HG03460 (cell line): Measurements from ENCODE around the gene LRAT.

Source experiments
- ATAC-seq: cut with Tn5 transposase; IDR thresholded peaks from one replicate; pipeline ENCODE4 v1.9.1; 2021; ENCODE audit not compliant: unreplicated experiment

LRAT gene

DNA sequence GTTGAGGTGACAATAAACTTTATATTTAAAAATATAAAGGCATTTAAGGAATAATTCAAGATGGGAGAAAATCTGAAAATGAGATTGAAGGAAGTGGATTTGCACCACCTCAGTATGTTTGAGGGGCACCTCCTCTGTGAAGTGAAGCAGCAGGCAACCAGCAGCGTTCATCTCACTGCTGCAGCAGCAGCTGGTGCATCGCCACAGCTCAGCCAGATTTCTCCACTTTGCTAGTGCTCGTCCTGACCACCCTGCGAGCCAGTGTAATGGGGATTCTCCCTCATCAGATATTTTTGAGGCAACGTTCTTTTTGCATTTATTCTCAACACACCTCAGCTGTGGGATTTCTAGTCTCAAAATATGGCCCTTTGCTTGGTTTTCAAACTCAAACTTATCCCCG lies 13.9 kb downstream of the LRAT start:
- no peak for ATAC-seq

DNA sequence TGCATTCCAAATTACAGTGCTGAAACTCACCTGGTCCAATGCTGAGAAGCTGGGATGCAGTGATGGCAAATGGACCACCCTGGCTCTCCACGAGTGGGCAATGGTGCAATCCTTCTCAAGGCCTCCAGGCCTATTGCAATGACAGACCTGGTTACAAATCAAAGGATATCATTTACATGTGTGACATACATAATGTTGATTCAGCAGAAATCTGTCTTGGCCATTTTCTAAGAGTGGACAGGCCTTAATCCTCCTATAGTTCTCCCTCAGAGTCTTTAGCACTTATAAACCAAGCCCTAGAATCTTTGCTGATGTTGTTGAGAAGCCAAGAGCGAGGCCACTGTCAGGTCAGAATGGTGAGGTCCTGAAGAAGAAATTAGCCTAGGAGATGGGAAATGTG lies 17.1 kb downstream of the LRAT start:
- no peak for ATAC-seq

DNA sequence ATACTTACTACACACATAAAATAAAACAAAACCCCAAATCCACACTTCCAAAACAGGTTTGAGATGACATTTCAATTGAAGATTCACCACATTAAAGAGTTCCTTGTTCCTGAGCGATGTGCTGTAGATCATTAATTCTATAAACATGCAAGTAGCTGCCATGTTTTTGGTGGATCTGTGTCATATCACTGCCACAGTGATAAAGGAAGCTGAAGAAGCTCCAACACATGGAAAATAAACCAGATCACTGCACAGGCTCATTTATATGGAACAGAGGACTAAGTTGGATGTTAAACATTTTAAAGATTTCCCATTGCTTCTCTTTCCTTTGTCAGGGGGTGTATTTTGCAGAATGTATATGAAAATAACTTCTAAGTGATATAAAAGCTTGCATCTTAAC lies 34.5 kb downstream of the LRAT start:
- no peak for ATAC-seq

DNA sequence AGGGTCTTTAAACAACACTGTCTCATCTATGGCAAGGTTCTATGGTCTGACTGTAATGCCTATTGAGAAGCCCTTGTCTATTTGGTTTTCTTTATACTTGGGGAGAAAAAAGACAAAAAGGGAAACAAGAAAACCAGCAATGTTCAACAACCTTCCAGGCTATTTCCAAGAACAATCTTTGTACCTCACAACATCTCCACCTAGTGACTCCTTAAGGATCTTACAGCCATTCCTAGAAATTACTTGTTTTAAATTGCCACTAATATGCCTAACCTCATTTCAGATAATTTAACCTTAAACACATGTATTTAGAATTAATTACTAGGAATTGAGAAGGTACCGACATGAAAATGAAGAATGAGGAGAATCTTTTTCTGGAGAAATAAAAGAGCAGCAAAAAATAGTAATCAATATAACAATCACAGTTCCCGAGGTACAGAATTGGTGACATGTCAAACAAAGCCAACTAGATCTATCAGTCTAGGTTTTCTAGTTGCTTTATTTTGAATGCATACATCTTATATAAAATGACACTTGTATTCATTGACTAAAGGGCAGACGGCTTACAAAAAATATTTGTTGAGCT lies 35.7 kb downstream of the LRAT start:
- no peak for ATAC-seq

DNA sequence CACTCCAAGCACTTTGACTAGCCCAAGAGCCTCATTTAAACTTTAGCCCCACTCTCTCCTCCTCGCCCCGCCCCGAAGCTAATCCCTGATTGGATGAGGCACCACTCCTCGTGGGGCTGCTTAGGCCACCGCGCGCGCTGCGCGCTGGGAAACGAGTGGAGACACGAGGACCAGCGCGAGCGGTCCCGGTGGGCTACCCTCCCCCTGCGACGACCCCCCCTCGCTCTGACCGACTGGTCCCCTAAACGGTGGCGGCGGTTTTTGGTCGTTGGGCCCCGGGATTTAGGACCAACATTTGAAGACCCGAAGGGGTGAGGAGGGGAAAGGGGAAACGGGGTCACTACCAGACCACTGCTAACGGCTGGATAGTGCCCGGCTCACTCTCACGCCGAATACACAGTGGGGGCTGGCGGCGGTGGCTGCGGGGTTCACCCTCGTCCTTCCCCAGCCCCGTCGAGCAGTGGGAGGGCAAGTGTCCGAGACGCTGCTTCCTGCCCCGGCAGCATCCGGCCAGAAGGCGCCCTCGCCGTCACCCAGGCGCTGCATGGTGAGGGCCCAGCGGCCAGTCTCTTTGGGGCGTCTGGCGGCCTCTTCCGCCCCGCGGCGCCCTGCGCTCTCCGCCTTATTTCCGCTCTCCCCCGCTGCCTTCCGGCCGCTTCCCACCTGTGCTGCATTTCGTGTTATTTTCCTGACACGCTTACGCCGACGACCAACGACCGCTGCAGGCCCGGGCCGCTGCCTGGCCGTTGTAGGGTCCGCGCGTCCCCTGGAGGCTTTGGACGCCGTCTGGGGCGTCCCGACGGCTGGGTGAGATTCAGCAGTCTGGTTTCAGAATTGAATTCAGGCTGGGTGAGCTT lies 37.6 kb downstream of the LRAT start, which contains the start of gene RBM46:
Gene RBM46 (plus strand): TSS at position 147 of the 857 bp plus-strand sequence. CDS start 15,481 bp downstream, outside the sequence.
- ATAC-seq = no peak

DNA sequence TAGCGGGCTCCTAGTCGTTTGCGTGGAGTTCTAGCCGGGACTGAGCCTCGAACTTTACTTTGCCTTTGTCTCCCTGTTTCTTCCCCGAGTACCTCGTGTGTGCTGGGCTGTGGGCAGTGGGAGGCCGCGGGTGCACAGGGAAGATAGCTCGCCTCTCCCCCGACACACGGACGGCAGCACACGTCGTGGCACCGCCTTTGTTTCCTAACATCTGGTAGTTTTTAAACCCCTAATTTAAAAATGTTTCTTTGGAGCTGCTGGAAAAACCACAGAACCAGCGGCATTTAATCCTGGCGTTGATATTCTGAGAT lies 38.1 kb downstream of the LRAT start:
- no peak for ATAC-seq
